ENCODE data around the gene CRACDL. TPM values are rescaled to one million over a fixed set of nuclear protein-coding genes. Genes with fewer than 3 reads are reported as not detected.

Gene CRACDL
- total and polyA plus RNA-seq, 7 donors = 0.36 to 8.8 (median 1.5) TPM

- Histone ChIP-seq H3K4me1 (no peaks in the 10 kb centered on the region), H3K27me3 (no peaks in the 10 kb centered on the region), H3K36me3 (no peaks in the 10 kb centered on the region), H3K4me3 (no peak overlapping the region), H3K27ac (no peak overlapping the region), H3K9me3 (peaks cover 0 to 4% (median 0%) of the 10 kb centered on the region in 4 donors)
- WGBS, 2 donors = 94 to 95% methylated on average over 6 of the region's 6 CpGs
- TF ChIP-seq CTCF (IDR thresholded peaks at IDR 0.05) (no peak), POLR2A (IDR thresholded peaks at IDR 0.05) (no peak), EP300 (IDR thresholded peaks at IDR 0.05) (no peak), POLR2AphosphoS5 (IDR thresholded peaks at IDR 0.05) (no peak)
- intact Hi-C loops (cut with DNase I) = no loop called here
- no peak for DNase-seq
Observed at GRCh38 chr2:98786179-98786578, 149.8 kb downstream of the CRACDL start.

GRCh38 chr2:98782570-98782969 lies 153.5 kb downstream of the CRACDL start:
- no peak for DNase-seq
- Histone ChIP-seq H3K36me3 (no peaks in the 10 kb centered on the region), H3K27me3 (no peaks in the 10 kb centered on the region), H3K4me3 (no peak overlapping the region), H3K27ac (no peak overlapping the region), H3K9me3 (peaks cover 0 to 4% (median 0%) of the 10 kb centered on the region in 4 donors), H3K4me1 (no peaks in the 10 kb centered on the region)
- intact Hi-C loops (cut with DNase I) = no loop called here
- TF ChIP-seq POLR2A (IDR thresholded peaks at IDR 0.05) = no peak
- no peak for TF ChIP-seq POLR2AphosphoS5 (IDR thresholded peaks at IDR 0.05)
- no peak for TF ChIP-seq CTCF (IDR thresholded peaks at IDR 0.05)
- TF ChIP-seq EP300 (IDR thresholded peaks at IDR 0.05) = no peak

GRCh38 chr2:98781822-98782221 lies 154.2 kb downstream of the CRACDL start:
- intact Hi-C loops (cut with DNase I) = no loop called here
- TF ChIP-seq EP300 (IDR thresholded peaks at IDR 0.05) (no peak), POLR2AphosphoS5 (IDR thresholded peaks at IDR 0.05) (no peak), CTCF (IDR thresholded peaks at IDR 0.05) (no peak), POLR2A (IDR thresholded peaks at IDR 0.05) (no peak)
- Histone ChIP-seq H3K4me1 (no peaks in the 10 kb centered on the region), H3K36me3 (no peaks in the 10 kb centered on the region), H3K4me3 (no peak overlapping the region), H3K27ac (no peak overlapping the region), H3K27me3 (no peaks in the 10 kb centered on the region), H3K9me3 (peaks cover 0 to 4% (median 0%) of the 10 kb centered on the region in 4 donors)
- no peak for DNase-seq
- 100% methylated on average over 1 of the region's 1 CpG for WGBS, 2 donors

- TF ChIP-seq POLR2A (IDR thresholded peaks at IDR 0.05) (no peak), EP300 (IDR thresholded peaks at IDR 0.05) (no peak), POLR2AphosphoS5 (IDR thresholded peaks at IDR 0.05) (no peak), CTCF (IDR thresholded peaks at IDR 0.05) (no peak)
- H3K4me3 ChIP-seq = no peak overlapping the region
- no peaks in the 10 kb centered on the region for H3K36me3 ChIP-seq
- WGBS, 2 donors = 90 to 91% methylated on average over 6 of the region's 6 CpGs
- intact Hi-C loops (cut with DNase I) = no loop called here
- no peaks in the 10 kb centered on the region for H3K27me3 ChIP-seq
- H3K27ac ChIP-seq = no peak overlapping the region
- H3K9me3 ChIP-seq = peaks cover 0 to 4% (median 0%) of the 10 kb centered on the region in 4 donors
- H3K4me1 ChIP-seq = no peaks in the 10 kb centered on the region
- no peak for DNase-seq
Observed at GRCh38 chr2:98778741-98779483, 157.1 kb downstream of the CRACDL start.

- DNase-seq = no peak
- 78 to 88% methylated on average over 4 of the region's 4 CpGs for WGBS, 2 donors
- no peak overlapping the region for H3K4me3 ChIP-seq
- TF ChIP-seq CTCF (IDR thresholded peaks at IDR 0.05) (no peak), POLR2A (IDR thresholded peaks at IDR 0.05) (no peak), EP300 (IDR thresholded peaks at IDR 0.05) (no peak), POLR2AphosphoS5 (IDR thresholded peaks at IDR 0.05) (no peak)
- intact Hi-C loops (cut with DNase I) = no loop called here
- H3K27me3 ChIP-seq = no peaks in the 10 kb centered on the region
- H3K36me3 ChIP-seq = no peaks in the 10 kb centered on the region
- no peak overlapping the region for H3K27ac ChIP-seq
- H3K9me3 ChIP-seq = peaks cover 0 to 4% (median 0%) of the 10 kb centered on the region in 4 donors
- no peaks in the 10 kb centered on the region for H3K4me1 ChIP-seq
Observed at GRCh38 chr2:98778151-98778550, 157.9 kb downstream of the CRACDL start.
